HG03354 (cell line): ENCODE measurements around the gene EIF3A.
"Not testable (repeated sequence)": the region's sequence is repeated elsewhere in the genome, so short reads cannot be mapped to it uniquely, and the experiment has no call there.

ENCODE experiments used
- ATAC-seq: cut with Tn5 transposase; IDR thresholded peaks from one replicate; pipeline ENCODE4 v1.9.1; 2021; ENCODE audit warnings: mild to moderate bottlenecking; ENCODE audit not compliant: unreplicated experiment, poor library complexity, severe bottlenecking

The EIF3A gene

GRCh38 chr10:119101366-119102098 is 20.9 kb upstream of the EIF3A start:
- ATAC-seq: no peak

DNA sequence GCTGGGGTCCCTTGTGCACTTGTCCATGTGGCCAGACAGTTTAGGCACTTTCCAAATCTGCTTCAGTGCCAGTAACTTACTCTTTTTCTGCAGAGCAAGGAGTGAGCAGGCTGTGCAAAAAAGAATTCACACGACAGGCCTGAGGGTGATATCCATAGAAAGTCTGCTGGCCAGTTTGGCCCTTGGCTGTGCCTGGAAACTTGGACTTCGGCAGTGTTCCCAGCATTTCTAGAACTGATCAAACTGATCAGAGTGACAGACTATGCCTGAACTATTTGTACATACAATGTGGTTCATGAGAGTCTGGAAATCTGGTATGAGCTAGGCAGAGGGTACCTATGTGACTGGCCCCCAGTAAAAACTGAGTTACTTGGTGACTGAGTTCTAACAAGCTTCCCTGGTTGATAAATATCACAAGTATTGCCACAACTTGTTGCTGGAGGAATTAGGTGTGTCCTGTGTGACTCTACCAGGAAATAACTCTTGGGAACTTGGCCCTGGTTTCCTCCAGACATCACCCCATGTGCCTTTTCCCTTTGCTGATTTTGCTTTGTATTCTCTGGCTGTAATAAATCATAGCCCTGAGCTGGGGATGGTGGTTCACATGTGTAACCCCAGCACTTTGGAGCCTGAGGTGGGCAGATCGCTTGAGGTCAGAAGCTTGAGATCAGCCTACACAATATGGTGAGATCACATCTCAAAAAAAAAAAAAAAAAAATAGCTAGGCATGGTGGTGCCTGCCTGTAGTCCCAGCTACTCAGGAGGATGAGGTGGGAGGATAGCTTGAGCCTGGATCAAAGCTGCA is 20.0 kb upstream of the EIF3A start:
- no peak for ATAC-seq

DNA sequence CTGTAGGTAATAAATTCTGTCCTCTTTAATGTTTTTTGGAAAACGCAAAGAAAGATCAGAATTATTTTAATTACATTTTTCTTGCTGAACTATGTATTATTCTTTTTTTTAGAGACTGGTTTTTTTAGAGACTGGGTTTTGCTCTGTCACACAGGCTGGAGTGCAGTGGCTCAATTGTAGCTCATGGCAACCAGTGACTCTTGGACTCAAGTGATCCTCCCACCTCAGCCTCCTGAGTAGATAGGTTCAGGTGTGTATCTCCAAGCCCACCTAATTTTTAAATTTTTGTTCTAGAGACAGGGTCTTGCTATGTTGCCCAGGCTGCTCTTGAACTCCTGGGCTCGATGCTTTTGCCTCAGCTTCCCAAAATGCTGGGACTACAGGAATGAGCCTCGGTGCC is 18.0 kb upstream of the EIF3A start:
- ATAC-seq: no peak

DNA sequence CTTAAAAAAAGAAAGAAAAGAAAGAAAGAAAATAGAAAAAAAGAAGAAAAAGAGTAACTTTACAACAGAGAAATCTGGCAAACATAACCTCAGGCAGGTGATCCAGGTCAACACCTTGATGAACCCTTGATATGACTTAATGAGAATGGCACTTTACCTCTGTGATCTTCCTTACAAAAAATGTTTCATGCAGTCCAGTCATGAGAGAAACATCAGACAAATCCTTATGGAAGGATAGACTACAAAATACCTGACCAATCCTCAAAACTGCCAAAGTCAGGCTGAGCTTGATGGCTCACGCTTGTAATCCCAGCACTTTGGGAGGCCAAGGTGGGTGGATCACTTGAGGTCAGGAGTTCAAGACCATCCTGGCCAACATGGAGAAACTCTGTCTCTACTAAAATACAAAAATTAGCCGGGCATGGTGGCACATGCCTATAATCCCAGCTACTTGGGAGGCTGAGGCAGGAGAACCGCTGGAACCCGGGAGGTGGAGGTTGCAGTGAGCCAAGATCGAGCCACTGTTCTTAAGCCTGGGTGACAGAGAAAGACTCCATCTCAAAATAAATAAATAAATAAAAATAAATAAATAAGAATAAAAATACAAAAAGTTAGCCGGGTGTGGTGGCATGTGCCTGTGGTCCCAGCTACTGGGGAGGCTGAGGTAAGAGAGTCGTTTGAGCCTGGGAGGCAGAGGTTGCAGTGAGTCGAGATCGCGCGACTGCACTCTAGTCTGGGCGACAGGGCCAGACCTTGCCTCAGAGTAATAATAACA is 16.2 kb upstream of the EIF3A start:
- not testable (repeated sequence) for ATAC-seq

DNA sequence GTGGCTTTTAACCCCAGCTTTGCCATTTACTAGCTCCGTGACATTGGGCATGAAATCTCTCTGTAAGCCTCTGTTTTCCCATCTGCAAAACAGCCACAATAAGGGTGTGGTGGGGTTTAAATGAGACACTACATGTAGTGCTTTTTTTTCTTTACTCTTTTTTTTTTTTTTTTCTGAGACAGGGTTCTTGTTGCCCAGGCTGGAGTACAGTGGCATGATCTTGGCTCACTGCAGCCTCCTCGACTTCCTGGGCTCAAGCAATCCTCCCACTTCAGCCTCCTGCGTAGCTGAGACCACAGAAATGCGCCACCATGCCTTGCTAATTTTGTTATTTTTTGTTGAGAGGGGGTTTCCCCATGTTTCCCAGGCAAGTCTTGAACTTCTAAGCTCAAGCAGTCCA is 15.0 kb upstream of the EIF3A start:
- no peak for ATAC-seq

DNA sequence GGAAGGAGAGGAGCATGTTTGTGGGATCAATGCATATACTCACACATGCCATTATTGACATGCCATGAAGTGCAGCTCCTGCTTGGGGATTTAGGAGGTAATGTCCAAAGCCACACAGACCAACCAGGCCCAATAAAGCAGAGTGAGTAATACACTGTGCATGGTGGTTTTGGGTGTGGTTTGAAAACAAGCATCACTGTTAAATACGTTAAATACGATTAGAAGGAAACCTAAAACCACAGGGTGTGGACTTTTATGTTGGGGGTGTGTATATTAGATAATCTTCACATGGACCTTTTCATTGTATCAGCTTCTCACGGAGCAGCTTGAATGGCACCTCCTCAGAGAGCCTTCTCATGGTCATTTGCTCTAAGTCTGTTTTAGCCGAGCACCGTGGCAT is 10.4 kb upstream of the EIF3A start:
- no peak for ATAC-seq

GRCh38 chr10:119090026-119090795 is 9.6 kb upstream of the EIF3A start:
- no peak for ATAC-seq

- ATAC-seq: no peak
Observed at GRCh38 chr10:119087271-119087882, 6.8 kb upstream of the EIF3A start.

DNA sequence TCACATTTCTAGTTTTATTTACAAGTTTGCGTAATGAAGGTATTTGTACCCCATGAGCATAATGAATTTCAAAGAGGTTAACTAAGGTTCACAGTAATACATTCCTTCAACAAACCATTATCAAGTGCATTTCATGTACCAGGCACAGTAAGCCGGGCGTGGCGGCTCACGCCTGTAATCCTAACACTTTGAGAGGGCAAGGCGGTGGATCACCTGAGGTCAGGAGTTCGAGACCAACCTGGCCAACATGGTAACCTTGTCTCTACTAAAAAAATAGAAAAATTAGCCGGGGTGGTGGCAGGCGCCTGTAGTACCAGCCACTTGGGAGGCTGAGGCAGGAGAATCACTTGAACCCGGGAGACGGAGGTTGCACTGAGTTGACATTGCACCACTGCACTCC is 4.3 kb upstream of the EIF3A start:
- ATAC-seq: no peak

GRCh38 chr10:119079599-119080520 is 757 bp downstream of the EIF3A start:
- ATAC-seq: peak; percentile 68

DNA sequence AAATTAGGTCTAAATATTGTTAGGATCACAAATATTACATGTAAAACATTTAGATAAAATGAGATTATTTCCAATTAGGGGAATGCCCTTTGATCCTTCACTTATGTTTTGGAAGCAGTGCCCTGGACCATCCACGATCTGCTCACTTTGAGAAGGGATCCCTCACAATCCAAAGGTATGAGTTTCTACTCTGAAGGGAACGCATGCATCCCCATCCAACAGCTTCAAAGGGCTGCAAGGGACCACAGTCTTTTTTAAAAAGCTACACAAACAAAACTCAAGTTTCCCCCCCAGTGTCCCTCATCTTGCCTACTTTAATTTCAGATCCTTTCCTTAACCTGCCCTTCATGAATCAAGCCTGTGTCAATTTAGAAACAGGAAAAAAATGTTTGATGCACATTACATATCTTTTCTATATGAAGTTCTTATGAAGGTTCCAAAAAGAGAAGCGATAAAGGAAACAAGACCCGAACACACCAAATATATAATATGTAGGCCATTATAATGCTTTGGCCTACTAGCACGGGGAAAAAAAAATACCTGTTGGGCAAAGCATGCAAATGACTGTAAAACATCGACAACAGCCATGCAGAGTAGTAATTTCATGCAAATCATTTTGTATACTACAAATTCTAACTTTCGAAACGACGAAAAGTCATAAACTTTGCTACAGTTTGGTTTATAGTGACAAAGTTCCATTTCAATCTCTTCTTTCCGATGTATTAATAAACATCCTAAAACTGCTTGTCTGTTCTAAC is 2.0 kb downstream of the EIF3A start:
- no peak for ATAC-seq

DNA sequence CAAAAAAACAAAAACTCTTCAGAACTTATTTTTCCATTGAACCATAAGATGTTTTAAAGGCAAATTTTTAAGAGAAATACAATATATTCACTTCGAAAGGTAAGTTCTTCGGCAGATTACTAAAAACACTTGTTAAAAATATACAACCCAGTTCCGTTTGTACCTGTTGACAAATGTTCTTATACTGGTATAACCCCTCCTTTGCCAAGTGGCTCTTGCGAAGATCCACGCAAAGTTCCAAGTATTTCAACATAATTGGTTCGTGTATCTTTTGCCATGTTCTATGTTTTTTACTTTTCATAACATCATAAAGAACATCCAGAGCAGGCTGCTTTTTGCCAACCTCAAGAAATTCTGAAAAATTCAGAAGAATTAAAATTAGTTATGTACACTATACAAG is 7.0 kb downstream of the EIF3A start:
- no peak for ATAC-seq

GRCh38 chr10:119070395-119071165 is 10.0 kb downstream of the EIF3A start:
- no peak for ATAC-seq

DNA sequence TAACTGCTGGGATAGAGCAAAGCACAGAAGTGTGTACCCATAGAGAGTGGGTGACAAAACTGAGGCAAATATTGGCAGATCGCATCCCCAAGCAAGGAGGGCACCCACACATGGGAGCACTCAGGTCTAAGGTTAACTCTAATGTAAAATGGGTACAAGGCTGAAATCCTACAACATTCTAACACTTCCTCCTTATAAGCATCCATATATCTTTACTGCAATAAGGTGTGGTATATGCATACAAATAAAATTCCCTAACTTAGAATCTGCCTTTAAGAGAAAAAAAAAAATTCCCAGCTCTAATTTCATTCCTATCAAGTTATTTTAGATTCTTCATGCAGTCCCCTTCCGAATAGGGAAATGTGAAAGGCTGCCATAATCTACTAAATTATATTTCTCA is 18.7 kb downstream of the EIF3A start:
- no peak for ATAC-seq

DNA sequence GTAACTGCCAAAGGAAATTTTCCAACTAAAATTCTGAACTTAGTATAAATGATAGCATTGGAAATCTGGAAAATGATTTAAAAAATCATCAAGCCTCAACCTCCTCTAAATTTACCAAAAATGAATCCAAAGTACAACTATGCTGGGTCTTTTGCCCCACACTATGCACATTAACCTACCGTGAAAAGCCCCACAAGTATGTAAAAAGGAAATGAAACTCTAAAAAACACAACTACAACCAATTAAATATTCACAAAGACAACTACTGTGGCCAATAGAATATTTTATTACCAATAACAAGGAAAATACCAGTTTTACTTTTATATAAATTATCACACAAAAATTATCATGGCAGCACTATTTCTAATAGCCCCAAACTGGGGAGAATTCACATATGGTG is 19.3 kb downstream of the EIF3A start:
- no peak for ATAC-seq

DNA sequence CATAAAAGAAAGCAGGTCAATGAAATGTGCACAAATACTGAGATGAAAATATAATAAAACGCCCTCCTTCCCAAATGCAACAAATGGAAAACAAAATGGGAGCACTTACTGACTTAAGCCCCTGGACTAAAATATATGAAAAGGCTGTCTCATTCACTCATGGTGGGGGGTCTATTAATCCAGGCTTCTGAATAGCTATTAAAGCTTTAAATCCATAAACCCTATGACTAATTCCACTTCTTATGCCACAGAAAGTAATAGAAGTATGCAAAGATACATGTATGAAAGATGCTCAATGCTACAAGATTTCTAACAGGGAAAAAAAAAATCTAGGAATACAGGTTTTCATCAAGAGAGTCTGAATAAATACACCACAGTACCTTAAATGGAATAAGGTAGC is 20.5 kb downstream of the EIF3A start:
- no peak for ATAC-seq

DNA sequence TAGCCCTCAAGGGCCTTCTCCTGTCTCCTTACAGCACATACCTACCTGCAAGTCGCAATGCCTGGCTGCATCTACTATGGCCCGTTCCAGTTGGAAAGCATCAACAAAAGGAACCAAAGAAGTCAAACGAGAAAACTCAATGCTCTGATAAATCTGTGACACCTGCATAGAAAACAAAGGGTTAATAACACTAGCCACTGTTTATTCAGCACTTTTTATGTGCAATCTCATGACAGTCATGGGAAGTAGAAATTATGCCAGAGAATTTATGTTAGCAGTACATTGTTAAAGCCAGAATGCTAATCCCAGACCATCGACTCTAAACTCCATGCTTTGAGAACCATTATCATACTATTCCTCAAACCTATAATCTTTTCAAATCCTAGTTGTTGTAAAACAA is 21.1 kb downstream of the EIF3A start:
- no peak for ATAC-seq
